GM13977 (cell line): ENCODE results near the gene PCSK5.
A peak's percentile ranks its signal among the peaks of the same experiment; 100 is the strongest.

Experiments used
- DNase-seq: peaks from one replicate; pipeline ENCODE4 v3.0.0; 2012; ENCODE audit warnings: low spot score
- in situ Hi-C: fragments of 300-500 bp; cut with MboI; formaldehyde crosslinking; loops from one replicate; pipeline ENCODE4 v1.12.0; 2022; ENCODE audit warnings: low sequenced_read_pairs, low pct_unique_long_range_greater_than_20kb, mixed read lengths, inconsistent platforms; ENCODE audit not compliant: unreplicated experiment
- TF ChIP-seq, protein P1 (sequence below): IDR thresholded peaks from 2 replicates; pipeline ENCODE4 v1.5.1; 2012; ENCODE audit warnings: mild to moderate bottlenecking, control low read depth; ENCODE audit not compliant: insufficient read depth; ENCODE audit errors: extremely low read depth, missing control alignments

PCSK5 gene

DNA sequence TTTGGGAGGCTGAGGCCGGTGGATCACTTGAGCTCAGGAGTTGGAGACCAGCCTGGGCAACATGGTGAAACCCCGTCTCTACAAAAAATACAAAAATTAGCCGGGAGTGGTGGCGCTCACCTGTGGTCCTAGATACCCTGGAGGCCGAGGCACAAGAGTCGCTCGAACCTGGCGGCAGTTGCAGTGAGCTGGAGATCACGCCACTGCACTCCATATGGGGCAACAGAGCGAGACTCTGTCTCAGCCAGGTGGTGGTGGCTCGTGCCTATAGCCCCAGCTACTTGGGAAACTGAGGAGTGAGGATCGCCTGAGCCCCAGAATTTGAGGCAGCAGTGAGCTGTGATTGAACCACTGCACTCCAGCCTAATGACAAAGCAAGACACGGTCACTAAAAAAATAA, 506.1 kb downstream of the PCSK5 start:
- TF ChIP-seq, protein P1, sequence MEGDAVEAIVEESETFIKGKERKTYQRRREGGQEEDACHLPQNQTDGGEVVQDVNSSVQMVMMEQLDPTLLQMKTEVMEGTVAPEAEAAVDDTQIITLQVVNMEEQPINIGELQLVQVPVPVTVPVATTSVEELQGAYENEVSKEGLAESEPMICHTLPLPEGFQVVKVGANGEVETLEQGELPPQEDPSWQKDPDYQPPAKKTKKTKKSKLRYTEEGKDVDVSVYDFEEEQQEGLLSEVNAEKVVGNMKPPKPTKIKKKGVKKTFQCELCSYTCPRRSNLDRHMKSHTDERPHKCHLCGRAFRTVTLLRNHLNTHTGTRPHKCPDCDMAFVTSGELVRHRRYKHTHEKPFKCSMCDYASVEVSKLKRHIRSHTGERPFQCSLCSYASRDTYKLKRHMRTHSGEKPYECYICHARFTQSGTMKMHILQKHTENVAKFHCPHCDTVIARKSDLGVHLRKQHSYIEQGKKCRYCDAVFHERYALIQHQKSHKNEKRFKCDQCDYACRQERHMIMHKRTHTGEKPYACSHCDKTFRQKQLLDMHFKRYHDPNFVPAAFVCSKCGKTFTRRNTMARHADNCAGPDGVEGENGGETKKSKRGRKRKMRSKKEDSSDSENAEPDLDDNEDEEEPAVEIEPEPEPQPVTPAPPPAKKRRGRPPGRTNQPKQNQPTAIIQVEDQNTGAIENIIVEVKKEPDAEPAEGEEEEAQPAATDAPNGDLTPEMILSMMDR = no peak
- in situ Hi-C loops = no loop called here
- no peak for DNase-seq

DNA sequence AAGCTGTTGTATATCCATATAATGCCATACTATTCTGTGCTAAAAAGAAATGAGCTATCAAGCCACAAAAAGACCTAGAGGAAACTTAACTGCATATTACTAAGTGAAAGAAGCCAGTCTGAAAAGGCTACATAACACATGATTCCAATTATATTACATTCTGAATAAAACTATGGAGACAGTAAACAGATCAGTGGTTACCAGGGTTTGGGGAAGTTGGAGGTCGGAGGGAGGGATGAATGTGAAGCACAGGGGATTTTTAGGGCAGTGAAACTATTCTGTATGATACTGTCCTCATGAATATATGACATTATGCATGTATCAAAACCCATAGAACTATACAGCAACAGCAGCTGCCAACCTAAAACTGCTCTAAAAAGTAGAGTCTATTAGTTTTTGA, 509.4 kb downstream of the PCSK5 start:
- TF ChIP-seq, protein P1 = no peak
- no peak for DNase-seq
- in situ Hi-C loops = no loop called here

DNA sequence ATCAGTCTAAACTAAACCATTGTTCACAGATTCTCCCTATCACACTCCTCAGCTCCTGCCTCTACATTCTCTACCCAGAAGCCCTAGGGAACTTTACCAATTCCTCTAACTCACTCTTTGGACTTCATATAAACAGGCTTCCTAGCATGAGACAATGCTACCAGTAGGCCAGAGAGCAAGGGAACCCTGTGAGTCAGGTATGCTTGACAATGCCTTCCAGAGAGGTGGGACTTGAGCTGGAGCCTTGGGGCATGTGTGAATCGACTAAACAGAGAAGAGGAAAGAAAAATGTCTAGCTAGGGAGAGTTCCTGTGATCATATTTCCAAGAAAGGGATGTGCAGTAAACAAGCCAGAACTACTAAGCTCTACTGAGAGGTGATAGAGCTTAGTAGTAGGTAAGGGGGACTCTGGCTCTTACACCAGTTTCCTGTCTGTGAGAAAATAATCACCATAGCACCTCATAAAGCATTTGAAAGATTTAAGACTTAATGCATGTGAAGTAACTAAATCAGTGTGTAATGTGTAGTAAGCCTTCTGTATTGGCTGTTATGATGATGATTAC, 510.1 kb downstream of the PCSK5 start:
- TF ChIP-seq, protein P1 = no peak
- in situ Hi-C loops = no loop called here
- no peak for DNase-seq

DNA sequence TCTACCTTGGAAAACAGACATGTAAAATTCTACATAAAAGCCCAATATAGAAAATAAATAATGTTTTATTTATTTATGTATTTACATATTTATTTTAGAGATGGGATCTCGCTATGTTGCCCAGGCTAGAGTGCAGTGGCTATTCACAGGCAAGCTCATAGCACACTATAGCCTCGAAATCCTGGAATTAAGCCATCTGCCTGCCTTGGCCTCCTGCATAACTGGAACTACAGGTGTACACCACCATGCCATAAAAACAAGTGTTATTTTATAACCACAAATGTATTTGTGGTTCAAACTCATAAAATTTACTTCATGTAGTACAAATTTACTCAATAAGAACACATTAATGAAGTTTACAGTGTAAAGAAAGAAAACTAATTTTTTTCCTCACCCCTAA, 510.7 kb downstream of the PCSK5 start:
- TF ChIP-seq, protein P1 = no peak
- DNase-seq = no peak
- in situ Hi-C loops = no loop called here

DNA sequence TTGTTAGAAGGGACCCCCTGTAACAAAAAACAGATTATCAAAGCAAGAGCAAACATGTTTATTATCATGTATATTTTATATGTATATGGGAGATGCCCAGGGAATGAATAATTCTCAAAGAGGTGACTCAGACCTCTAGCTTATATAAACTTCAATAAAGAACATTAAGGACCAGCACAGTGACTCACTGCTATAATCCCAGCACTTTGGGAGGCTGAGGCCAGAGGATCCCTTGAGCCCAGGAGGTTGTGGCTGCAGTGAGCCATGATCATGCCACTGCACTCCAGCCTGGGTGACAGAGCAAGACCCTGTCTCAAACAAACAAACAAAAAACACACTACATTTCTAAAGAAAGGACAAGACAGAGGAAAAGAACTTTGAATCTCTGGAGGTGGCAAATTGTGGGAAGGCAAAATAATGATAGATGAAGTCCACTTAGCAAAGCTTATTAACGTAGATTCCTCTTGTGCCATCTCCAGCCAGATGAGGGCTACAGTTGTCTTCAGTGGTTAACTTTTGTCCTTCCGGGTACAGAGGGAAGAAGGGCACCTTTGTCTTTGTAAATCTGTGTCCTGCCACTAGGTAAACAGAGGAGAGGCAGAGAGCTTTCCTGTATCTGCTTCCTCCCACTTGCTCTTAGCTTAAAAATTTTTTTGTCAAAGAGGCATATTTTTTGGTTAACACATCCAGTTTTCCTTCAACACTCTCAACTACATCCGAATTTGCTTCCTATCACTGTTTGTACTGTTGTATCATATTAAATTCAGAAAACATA, 511.3 kb downstream of the PCSK5 start:
- TF ChIP-seq, protein P1 = no peak
- in situ Hi-C loops = no loop called here
- DNase-seq = no peak

DNA sequence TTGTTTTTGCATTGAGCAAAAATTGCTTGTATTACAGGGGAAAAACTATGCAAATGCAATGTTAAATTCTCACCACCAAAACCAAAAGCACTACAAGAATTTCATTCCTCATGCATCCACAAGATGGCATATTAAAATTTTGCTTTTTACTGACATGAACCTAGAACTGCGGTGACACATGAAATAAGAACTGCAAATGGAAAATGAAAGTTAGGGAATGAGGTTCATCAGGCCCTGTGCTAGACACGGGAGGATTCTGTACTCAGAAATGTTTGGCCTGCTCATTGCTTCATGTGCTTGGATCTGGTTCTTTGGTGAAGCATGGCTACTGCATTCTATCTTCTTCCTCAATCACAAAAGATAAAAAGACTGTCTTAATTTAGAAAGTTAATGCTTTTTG, 512.9 kb downstream of the PCSK5 start:
- in situ Hi-C loops = no loop called here
- DNase-seq = peak; percentile 44
- TF ChIP-seq, protein P1 = peak; percentile 52
